Measurements from ENCODE around the gene ABHD16A. TPM values are rescaled to one million over a fixed set of nuclear protein-coding genes. Genes with fewer than 3 reads are reported as not detected.

The ABHD16A gene
- total and polyA plus RNA-seq, 4 donors: 26.6 to 59.4 (median 34.9) TPM

GRCh38 chr6:31676322-31676903 lies 26.7 kb downstream of the ABHD16A start:
- H3K27ac ChIP-seq (ENCODE audit: low read depth in 1 of 2, low read length in 2 of 2): no peak overlapping the region
- TF ChIP-seq TAF1 (conservative IDR thresholded peaks at IDR 0.05) (no peak), NR2F2 (IDR thresholded peaks at IDR 0.05) (no peak), RXRA (IDR thresholded peaks at IDR 0.05) (no peak), HNF4A (conservative IDR thresholded peaks at IDR 0.05) (no peak), ATF3 (IDR thresholded peaks at IDR 0.05) (no peak), FOXA2 (IDR thresholded peaks at IDR 0.05) (no peak), MAX (IDR thresholded peaks at IDR 0.05) (no peak)
- WGBS: 86% methylated on average over 4 of the region's 4 CpGs
- no peaks in the 10 kb centered on the region for H3K27me3 ChIP-seq (ENCODE audit: control insufficient read depth in 4 of 4, insufficient read depth in 4 of 4, low read length in 3 of 4)
- DNase-seq (ENCODE audit: low spot score): no peak
- no peaks in the 10 kb centered on the region for H3K9me3 ChIP-seq (ENCODE audit: control insufficient read depth in 4 of 4, low read length in 3 of 4)
- H3K9ac ChIP-seq (ENCODE audit: low read depth in 1 of 2, low read length in 2 of 2): no peak overlapping the region
- peaks cover 2 to 17% (median 10%) of the 10 kb centered on the region in 4 donors for H3K36me3 ChIP-seq (ENCODE audit: control insufficient read depth in 4 of 4, insufficient read depth in 3 of 4, low read depth in 1 of 4, low read length in 3 of 4)
- no peak overlapping the region for H3K4me3 ChIP-seq (ENCODE audit: low read depth in 1 of 3, low read length in 3 of 3)
- peaks cover 1 to 13% (median 8%) of the 10 kb centered on the region in 4 donors for H3K4me1 ChIP-seq (ENCODE audit: control insufficient read depth in 4 of 4, insufficient read depth in 4 of 4, low read length in 3 of 4)

- H3K27me3 ChIP-seq (ENCODE audit: control insufficient read depth in 4 of 4, insufficient read depth in 4 of 4, low read length in 3 of 4): no peaks in the 10 kb centered on the region
- no peaks in the 10 kb centered on the region for H3K9me3 ChIP-seq (ENCODE audit: control insufficient read depth in 4 of 4, low read length in 3 of 4)
- WGBS: 85% methylated on average over 8 of the region's 8 CpGs
- H3K4me1 ChIP-seq (ENCODE audit: control insufficient read depth in 4 of 4, insufficient read depth in 4 of 4, low read length in 3 of 4): peaks cover 0 to 17% (median 8%) of the 10 kb centered on the region in 4 donors
- H3K36me3 ChIP-seq (ENCODE audit: control insufficient read depth in 4 of 4, insufficient read depth in 3 of 4, low read depth in 1 of 4, low read length in 3 of 4): peaks cover 17 to 55% (median 48%) of the 10 kb centered on the region in 4 donors
- no peak within 1 kb of the TSS for H3K4me3 ChIP-seq (ENCODE audit: low read depth in 1 of 3, low read length in 3 of 3)
- TF ChIP-seq FOXA2 (IDR thresholded peaks at IDR 0.05): no peak
- TF ChIP-seq RXRA (IDR thresholded peaks at IDR 0.05): no peak
- TF ChIP-seq EGR1 (IDR thresholded peaks at IDR 0.05; ENCODE audit: low read depth in 2 of 2): no peak
- no peak for TF ChIP-seq ATF3 (IDR thresholded peaks at IDR 0.05)
- no peak for TF ChIP-seq NR2F2 (IDR thresholded peaks at IDR 0.05)
- no peak for TF ChIP-seq SP1 (IDR thresholded peaks at IDR 0.05)
- TF ChIP-seq HNF4G (IDR thresholded peaks at IDR 0.05): no peak
- no peak for TF ChIP-seq HNF4A (conservative IDR thresholded peaks at IDR 0.05)
- no peak for TF ChIP-seq REST (IDR thresholded peaks at IDR 0.05)
- TF ChIP-seq RAD21 (IDR thresholded peaks at IDR 0.05): no peak
- no peak for TF ChIP-seq GABPA (IDR thresholded peaks at IDR 0.05 in 1 of 2, conservative IDR thresholded peaks at IDR 0.05 in 1 of 2)
- TF ChIP-seq TAF1 (conservative IDR thresholded peaks at IDR 0.05): no peak
- TF ChIP-seq JUND (IDR thresholded peaks at IDR 0.05): no peak
- no peak for TF ChIP-seq FOXA1 (IDR thresholded peaks at IDR 0.05)
- no peak for TF ChIP-seq CTCF (IDR thresholded peaks at IDR 0.05; ENCODE audit: low read depth, low read length, missing input control)
- no peak for TF ChIP-seq ZBTB33 (IDR thresholded peaks at IDR 0.05)
- no peak for TF ChIP-seq MAX (IDR thresholded peaks at IDR 0.05)
- TF ChIP-seq YY1 (IDR thresholded peaks at IDR 0.05): no peak
- no peak for DNase-seq (ENCODE audit: low spot score)
- no peak within 1 kb of the TSS for H3K27ac ChIP-seq (ENCODE audit: low read depth in 1 of 2, low read length in 2 of 2)
- H3K9ac ChIP-seq (ENCODE audit: low read depth in 1 of 2, low read length in 2 of 2): no peak within 1 kb of the TSS
Observed at GRCh38 chr6:31669676-31670075, 33.4 kb downstream of the ABHD16A start, which contains the start of gene LY6G5B. LY6G5B (plus strand) TSS chr6:31669976; CDS start chr6:31670951, 975 bp downstream.

Measured in liver (tissue), 9 donors.